Fibroblast of peridontal ligament (primary cell): Measurements from ENCODE around the gene LY6G6D.
A peak's percentile ranks its signal among the peaks of the same experiment; 100 is the strongest.

Experiments
- DNase-seq: peaks from one replicate; pipeline ENCODE4 v3.0.0-alpha.2; 2010; ENCODE audit errors: extremely low read depth

LY6G6D gene

GRCh38 chr6:31736021-31736767 lies 21.0 kb downstream of the LY6G6D start, which contains the start of gene CLIC1:
Gene CLIC1 (minus strand): TSS chr6:31736530. CDS start chr6:31736300, 230 bp downstream.
- DNase-seq, result peak; percentile 70

- no peak for DNase-seq
Measured at GRCh38 chr6:31736768-31737314, 21.7 kb downstream of the LY6G6D start.

DNA sequence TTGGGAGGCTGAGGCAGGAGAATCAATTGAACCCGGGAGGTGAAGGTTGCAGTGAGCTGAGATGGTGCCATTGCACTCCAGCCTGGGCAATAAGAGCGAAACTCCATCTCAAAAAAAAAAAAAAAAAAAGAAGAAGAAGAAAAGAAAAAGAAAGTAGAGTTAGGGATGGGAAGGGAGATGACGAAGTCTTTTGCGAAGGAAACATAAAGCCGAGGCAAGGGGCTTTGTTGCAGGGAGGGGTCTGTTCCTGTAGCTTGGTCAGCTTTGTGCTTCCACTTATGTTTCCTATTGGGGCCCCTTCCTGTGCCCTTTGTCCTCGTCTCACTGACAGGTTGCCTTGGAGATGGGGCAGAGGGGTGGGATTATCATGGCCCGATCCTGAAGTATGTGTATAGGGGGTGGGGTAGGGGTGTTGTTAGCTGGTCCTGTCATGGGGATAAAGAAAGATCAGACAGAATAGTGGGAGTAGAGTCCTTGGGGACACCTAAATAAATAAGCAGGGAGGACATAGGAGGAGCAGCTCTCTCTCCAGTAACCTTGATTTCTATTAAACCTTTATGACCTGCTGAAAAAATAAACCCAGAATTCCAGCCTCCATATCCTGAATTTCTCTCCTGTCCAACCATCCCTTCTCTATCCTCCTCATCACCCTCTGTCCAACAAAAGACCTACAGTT lies 22.3 kb downstream of the LY6G6D start:
- no peak for DNase-seq

GRCh38 chr6:31737991-31738979 lies 23.1 kb downstream of the LY6G6D start:
- DNase-seq, result peak; percentile 88

- peak; percentile 98 for DNase-seq
Measured at GRCh38 chr6:31739639-31740396, 24.7 kb downstream of the LY6G6D start, which contains the start of gene MSH5. Gene MSH5 (plus strand): TSS chr6:31740005. CDS start chr6:31740467, 462 bp downstream.

DNA sequence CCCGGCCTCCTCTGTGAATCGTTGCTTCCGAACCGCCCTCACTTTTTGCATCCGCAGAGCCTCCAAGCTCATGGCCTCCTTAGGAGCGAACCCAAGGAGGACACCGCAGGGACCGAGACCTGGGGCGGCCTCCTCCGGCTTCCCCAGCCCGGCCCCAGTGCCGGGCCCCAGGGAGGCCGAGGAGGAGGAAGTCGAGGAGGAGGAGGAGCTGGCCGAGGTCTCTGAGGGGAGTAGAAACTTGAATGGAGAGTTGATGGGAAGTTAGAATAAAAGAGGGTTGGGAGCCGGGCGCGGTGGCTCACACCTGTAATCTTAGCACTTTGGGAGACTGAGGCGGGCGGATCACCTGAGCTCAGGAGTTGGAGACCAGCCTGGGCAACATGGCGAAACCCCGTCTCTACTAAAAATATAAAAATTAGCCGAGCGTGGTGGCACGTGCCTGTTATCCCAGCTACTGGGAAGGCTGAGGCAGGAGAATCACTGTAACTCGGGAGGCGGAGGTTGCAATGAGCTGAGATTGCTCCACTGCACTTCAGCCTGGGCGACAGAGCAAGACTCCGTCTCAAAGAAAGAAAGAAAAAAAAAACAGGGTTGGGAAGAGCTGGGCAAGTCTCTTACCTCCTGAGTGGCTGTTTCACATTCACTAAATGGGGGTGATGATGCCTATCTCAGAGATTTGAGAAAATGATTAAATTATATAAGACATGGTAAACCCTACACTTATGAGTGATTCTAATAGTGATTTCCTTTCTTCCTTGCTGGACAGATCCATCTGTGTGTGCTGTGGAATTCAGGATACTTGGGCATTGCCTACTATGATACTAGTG lies 25.5 kb downstream of the LY6G6D start:
- DNase-seq, result no peak

- DNase-seq, result no peak
Measured at GRCh38 chr6:31741815-31742214, 26.7 kb downstream of the LY6G6D start.

- no peak for DNase-seq
Measured at GRCh38 chr6:31742894-31743293, 27.7 kb downstream of the LY6G6D start.

- no peak for DNase-seq
Measured at GRCh38 chr6:31744422-31744821, 29.3 kb downstream of the LY6G6D start.

DNA sequence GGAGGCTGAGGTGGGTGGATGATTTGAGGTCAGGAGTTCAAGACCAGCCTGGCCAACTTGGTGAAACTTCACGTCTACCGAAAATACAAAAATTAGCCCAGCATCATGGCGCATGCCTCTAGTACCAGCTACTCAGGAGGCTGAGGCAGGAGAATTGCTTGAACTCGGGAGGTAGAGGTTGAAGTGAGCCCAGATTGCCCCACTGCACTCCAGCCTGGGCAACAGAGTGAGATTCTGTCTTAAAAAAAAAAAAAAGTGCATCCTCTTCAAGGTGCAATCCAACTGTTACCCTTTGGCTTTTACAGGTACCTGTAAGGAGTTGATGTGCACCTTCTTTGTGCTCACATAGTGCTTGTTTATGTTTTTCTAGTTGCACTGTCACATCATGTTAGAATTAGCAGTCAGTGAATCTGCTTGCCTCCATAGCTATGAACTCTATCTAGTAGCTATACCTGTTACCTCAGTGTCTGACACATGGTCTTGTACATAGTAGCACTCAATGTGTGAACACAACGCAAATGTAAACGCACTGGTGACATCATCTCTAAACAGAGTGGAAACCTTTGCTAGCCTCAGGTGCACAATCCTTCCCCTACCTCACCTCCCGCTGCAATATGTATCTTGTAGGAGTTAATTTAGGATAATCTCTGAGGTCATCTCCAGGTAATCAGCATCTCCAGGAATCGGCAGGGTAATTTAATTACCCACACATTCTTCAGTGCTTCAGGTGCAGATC lies 34.3 kb downstream of the LY6G6D start:
- DNase-seq, result no peak

DNA sequence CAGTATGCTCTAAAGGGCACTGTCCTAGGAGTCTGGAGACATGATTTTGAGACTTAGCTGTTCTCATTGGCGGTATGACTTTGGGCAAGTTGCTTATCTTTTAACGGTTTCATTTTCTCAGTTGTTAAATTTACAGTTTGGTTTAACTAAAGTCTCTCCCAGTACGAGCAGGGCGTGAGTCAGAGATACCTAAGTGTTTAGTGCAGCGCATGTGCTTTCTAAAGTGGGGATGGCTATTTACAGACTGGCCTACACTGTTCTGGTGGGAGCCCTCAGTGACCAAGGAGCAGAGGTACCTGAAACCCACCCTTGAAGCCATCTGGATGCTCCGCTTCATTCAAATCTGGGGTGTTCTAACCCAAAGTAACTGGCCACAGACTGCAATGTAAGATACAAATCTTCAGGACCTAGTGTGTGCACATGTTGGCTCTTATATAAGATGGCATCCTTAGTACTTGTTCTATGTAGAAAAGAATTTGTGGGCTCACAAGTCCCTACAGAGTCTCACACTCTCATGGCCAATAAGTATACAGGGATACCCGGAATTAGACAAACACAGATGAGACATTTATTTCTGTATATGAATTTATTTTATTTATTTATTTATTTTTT lies 35.4 kb downstream of the LY6G6D start:
- DNase-seq, result no peak

DNA sequence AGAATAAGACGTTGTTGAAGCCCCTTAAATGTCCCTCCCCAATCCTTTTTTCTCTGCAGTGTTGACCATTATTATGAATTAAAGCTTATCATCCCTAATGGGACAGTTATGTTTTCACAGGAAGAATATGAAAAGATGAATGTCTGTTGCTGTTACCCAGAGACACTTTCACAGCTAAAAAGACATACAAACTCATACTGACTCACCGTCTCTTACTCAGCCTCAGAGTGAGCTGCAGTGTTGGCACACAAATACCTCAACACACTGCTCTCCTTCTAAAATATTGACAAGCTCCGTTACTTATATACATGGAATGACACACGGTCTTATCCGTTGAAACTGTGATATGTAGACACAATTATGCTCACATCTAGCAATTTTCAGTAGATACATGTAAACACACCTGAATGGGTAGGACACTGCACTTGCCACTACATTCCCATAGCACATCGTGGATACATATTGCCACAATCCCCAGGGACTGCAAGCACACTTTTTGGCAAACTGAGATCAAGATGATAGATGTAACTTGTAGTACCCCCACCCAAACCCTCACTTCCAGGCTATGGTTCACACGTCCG lies 37.7 kb downstream of the LY6G6D start:
- DNase-seq, result peak; percentile 76

- no peak for DNase-seq
Measured at GRCh38 chr6:31758281-31758680, 43.1 kb downstream of the LY6G6D start.

- DNase-seq, result no peak
Measured at GRCh38 chr6:31760790-31761189, 45.6 kb downstream of the LY6G6D start.

- DNase-seq, result no peak
Measured at GRCh38 chr6:31761343-31761742, 46.2 kb downstream of the LY6G6D start.

- no peak for DNase-seq
Measured at GRCh38 chr6:31762356-31762755, 47.2 kb downstream of the LY6G6D start, which contains the start of gene SAPCD1. Gene SAPCD1 (plus strand): TSS chr6:31762656. CDS start chr6:31763055, 399 bp downstream.

- no peak for DNase-seq
Measured at GRCh38 chr6:31762878-31763618, 47.9 kb downstream of the LY6G6D start.

DNA sequence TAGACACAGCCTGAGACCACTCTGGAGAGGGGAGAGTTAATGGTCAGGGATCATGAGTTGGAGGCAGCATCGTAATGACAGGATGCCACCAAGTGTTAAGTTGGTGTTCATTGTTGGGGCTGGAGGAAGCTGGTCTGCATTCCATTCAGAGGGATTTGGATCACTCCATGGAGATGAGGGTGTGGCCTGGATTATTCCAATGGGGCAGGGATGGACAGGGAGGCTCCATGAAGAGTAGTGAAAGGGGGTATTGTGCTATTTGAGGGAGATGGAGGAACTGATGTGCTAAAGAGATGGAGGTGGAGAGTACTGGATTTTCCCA lies 48.4 kb downstream of the LY6G6D start:
- DNase-seq, result peak; percentile 70
